RWPE1 (cell line): ENCODE results near the gene TMEM59.

Source experiments
- CTCF ChIA-PET: fragments of 350-600 bp; sonication (Branson Sonifier 250); formaldehyde crosslinking; extraction: SDS; loops from one replicate; lab custom pipeline; 2021; lab: Yijun Ruan, JAX
- POLR2A ChIA-PET: fragments of 400-600 bp; formaldehyde crosslinking; extraction: SDS; loops from one replicate; lab custom pipeline; 2020; ENCODE audit warnings: antibody characterized with exemption; ENCODE audit not compliant: low non-redundant PET; lab: Yijun Ruan, JAX
- DNase-seq: peaks from one replicate; pipeline ENCODE4 v3.0.0; 2012; ENCODE audit warnings: low spot score
- H3K27ac ChIP-seq: fragments of 450-650 bp; 2 replicates; pipeline ENCODE4 v1.5.1; 2017
- CTCF ChIP-seq: fragments of 450-650 bp; conservative IDR thresholded peaks from 2 replicates; pipeline ENCODE4 v1.5.1; 2017; ENCODE audit warnings: low read depth, mild to moderate bottlenecking

TMEM59 gene

GRCh38 chr1:54084794-54085193 lies 31.8 kb upstream of the TMEM59 start:
- ChIA-PET POLR2A (no interaction called here), CTCF (no interaction called here)
- no peak for DNase-seq
- no peak for TF ChIP-seq CTCF
- no peak overlapping the region for H3K27ac ChIP-seq

GRCh38 chr1:54081306-54082270 lies 28.6 kb upstream of the TMEM59 start:
- ChIA-PET POLR2A (no interaction called here), CTCF (interaction anchor here (0.6 to 1.0 kb wide), 5 partner anchors 9 to 664 kb away, joined by 3 read pairs; no protein-coding TSS in a partner anchor)
- TF ChIP-seq CTCF = peak; percentile 40
- H3K27ac ChIP-seq = no peak overlapping the region
- peak; percentile 37 for DNase-seq

GRCh38 chr1:54080598-54081049 lies 27.6 kb upstream of the TMEM59 start:
- no peak for TF ChIP-seq CTCF
- POLR2A ChIA-PET = no interaction called here
- DNase-seq = no peak
- CTCF ChIA-PET = interaction anchor here (0.5 kb wide), 1 partner anchor 579 kb away, joined by 4 read pairs; no protein-coding TSS in a partner anchor
- H3K27ac ChIP-seq = no peak overlapping the region

- no peak overlapping the region for H3K27ac ChIP-seq
- ChIA-PET CTCF (interaction anchor here (0.6 kb wide), 1 partner anchor 196 kb away, joined by 3 read pairs; no protein-coding TSS in a partner anchor), POLR2A (no interaction called here)
- DNase-seq = no peak
- TF ChIP-seq CTCF = no peak
These were observed 24.4 kb upstream of the TMEM59 start for GRCh38 chr1:54077359-54077758.

- DNase-seq = peak; percentile 73
- TF ChIP-seq CTCF = peak; percentile 81
- H3K27ac ChIP-seq = no peak overlapping the region
- CTCF ChIA-PET = interaction anchor here (0.6 to 1.0 kb wide), 6 partner anchors 9 to 745 kb away, joined by 3 to 4 read pairs (median 3); no protein-coding TSS in a partner anchor
- POLR2A ChIA-PET = no interaction called here
These were observed 17.3 kb upstream of the TMEM59 start for GRCh38 chr1:54070171-54070837.

- TF ChIP-seq CTCF = no peak
- ChIA-PET POLR2A (no interaction called here), CTCF (interaction anchor here (0.6 to 1.1 kb wide), 6 partner anchors 8 to 746 kb away, joined by 3 to 4 read pairs (median 3); no protein-coding TSS in a partner anchor)
- no peak for DNase-seq
- H3K27ac ChIP-seq = no peak overlapping the region
These were observed 16.8 kb upstream of the TMEM59 start for GRCh38 chr1:54069791-54070170.
